Neural cell (in vitro differentiated cells): Measurements from ENCODE around the gene NR4A3.

Experiments
- CTCF ChIP-seq: fragments of 450-650 bp; IDR thresholded peaks from 2 replicates; pipeline ENCODE4 v1.5.1; 2014; ENCODE audit warnings: antibody characterized with exemption, mild to moderate bottlenecking, moderate library complexity; ENCODE audit not compliant: poor library complexity, severe bottlenecking
- EP300 ChIP-seq: fragments of 450-650 bp; conservative IDR thresholded peaks from 2 replicates; pipeline ENCODE4 v1.6.1; 2014; ENCODE audit warnings: antibody characterized with exemption, mild to moderate bottlenecking, moderate library complexity; ENCODE audit not compliant: poor library complexity, severe bottlenecking
- POLR2AphosphoS5 ChIP-seq: IDR thresholded peaks from 2 replicates; pipeline ENCODE4 v1.6.1; 2012

GRCh38 chr9:99801775-99802174 is 19.9 kb upstream of the NR4A3 start:
- TF ChIP-seq EP300 (no peak), POLR2AphosphoS5 (no peak), CTCF (no peak)
